NCI-H510A treated with DMSO at 0.1 percent for 48 hours (cell line): Measurements from ENCODE around the gene CAMTA2.
A peak's percentile ranks its signal among the peaks of the same experiment; 100 is the strongest.

Source experiments
- DNase-seq: peaks from one replicate; lab custom pipeline; 2025; lab: John Stamatoyannopoulos, UW

CAMTA2 gene

GRCh38 chr17:5002121-5002788 lies 14.8 kb upstream of the CAMTA2 start:
- DNase-seq, result no peak

DNA sequence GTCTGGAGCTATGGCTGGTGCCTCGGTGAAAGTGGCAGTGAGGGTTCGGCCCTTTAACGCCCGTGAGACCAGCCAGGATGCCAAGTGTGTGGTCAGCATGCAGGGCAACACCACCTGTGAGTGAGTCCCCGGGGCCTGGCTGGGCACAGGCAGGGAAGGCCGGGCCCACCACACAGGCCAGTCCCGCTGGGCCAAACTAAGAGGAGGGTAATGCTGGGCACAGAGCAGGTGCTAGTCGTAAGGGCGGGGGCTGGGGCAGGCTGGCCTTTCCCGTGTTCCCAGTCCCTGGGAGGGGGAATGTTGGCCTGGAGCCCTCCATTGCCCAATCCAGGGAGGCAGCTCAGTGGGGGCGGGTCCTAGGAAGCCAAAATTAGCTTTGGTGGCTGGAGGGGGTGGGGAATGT lies 12.8 kb upstream of the CAMTA2 start:
- DNase-seq, result no peak

- no peak for DNase-seq
These were observed 12.1 kb upstream of the CAMTA2 start for GRCh38 chr17:4999430-5000093.

DNA sequence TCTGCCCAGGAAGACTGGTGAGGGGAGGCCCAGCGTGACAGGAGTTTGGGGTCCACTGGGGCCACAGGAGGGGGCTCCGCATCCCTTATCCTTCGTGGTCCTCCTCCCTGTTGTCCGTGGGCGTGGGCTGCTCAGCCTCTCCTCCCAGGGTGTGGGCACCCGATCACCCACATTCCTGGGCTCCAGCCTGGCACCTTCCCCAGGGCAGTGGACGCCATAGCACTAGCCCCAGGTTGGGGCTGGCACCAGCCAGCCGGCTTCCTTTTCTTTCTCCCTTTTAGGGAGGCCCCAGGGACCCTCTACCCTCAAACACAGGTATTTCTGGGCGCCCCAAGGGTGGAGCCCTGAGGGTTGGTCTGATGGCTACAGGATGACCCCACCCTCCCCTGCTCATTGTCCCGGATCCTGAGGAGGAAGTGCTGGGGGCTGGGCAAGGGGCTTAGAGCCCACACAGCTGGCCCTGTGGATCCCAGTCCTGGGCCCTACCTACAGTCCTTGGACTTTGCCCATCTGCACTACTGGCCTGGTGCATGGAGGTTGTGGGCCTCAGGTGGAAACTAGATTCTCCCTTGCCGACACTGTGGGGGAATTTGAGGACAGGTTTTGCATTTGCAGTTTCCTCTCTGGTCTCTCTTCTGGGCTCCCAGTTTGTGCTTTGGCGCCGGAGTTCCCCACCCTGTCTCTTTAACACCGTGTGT lies 11.4 kb upstream of the CAMTA2 start:
- no peak for DNase-seq

DNA sequence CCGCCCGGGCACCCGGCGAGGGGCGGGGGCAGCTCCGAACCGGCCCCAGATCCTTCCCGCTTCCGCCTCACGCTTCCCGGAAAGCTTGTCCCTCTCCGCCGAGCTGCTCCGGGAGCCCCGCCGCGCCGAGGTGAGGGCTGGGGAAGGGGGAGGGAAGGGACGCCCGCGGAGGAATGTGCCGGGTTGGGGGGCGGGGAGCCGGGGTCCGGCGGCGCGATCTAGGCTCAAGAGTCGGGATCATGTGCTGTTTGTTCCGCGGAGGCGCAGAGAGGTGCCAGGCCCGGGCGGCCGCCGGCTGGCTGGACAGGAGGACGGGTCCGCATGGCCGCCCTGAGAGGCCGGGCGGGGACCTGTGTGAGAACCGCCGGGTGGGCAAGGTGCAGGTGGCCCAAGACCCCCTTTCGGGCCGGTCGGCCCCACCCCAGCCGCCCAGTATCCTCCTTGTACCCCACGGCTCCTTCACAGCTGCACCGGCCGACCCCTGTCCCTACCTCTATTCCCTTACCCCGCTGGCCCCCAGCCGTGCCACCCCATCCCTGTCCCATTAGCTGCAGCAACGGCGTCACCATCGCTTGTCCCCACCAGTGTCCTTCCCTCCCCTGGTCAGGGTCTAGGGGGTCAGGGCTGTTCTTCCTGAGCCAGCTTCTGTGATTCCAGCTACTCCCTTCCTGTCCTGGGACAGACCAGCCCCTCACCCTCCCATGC lies 10.7 kb upstream of the CAMTA2 start:
- no peak for DNase-seq

DNA sequence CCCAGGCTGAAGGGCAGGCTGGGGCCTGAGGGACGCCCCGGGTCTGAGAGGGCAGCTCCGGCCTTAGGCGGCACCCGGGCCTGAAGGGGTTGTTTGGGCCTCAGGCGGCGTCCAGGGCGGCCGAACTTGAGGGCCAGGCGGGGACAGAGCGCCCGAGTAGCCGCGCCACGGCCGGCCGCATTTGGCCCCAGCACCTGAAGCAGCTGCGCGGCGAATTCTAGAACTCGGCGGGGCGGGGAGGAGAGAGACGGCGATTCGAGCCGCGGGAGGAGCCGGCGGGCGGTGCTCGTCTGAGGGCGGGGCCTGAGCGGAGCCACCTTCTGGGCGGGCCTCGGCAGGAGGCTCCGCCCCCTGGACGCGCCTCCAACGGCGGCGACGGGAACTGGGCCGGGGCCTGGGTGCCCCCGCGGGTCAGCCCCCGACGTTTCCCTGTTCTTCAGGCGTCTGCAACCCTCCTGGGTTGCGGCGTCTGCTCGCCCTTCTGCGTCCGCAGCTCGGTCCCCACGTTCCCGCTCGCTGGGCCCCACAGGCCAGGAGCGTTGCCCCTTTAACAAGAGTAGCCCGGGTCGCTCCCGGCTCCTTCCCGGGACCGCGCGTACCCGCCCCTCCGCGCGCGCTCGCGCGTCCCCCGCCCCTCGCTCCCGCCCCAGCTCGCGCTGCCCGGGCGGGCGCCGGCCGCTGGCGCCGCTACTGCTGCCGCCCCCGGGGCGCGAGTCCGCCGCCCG lies 10.0 kb upstream of the CAMTA2 start, which contains the start of the genes INCA1 and KIF1C:
Gene INCA1 (minus strand): TSS at position 221 of the 725 bp plus-strand sequence. CDS start 3,085 bp downstream, outside the sequence.
Gene KIF1C (plus strand): TSS at position 649 of the 725 bp plus-strand sequence. CDS start 2,297 bp downstream, outside the sequence.
- peak; percentile 84 for DNase-seq

DNA sequence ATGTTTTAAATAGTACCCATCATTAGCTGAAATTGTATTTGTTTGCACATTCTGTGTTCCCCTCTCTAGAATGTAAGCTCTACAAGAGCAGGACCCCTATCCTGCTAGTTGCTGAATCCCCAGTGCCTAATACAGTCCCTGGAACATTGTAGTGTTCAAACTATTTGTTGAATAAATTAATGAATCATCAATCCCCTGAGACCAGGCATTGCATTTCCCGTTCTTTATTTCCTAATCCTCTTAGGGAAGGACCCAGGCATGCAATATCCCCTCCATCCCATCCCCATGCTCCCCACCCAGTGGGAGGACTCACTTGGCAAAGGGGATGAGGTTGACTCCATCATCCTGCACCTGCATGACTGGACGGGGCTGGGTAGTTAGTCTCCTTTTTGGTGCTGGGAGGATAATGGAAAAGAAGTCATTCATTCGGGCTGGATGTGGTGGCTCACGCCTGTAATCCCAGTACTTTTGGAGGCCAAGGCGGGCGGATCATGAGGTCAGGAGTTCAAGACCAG lies 6.7 kb upstream of the CAMTA2 start:
- DNase-seq, result no peak

- DNase-seq, result no peak
These were observed 492 bp upstream of the CAMTA2 start for GRCh38 chr17:4987767-4988567.

GRCh38 chr17:4986403-4986802 lies 1.1 kb downstream of the CAMTA2 start:
- peak; percentile 22 for DNase-seq

DNA sequence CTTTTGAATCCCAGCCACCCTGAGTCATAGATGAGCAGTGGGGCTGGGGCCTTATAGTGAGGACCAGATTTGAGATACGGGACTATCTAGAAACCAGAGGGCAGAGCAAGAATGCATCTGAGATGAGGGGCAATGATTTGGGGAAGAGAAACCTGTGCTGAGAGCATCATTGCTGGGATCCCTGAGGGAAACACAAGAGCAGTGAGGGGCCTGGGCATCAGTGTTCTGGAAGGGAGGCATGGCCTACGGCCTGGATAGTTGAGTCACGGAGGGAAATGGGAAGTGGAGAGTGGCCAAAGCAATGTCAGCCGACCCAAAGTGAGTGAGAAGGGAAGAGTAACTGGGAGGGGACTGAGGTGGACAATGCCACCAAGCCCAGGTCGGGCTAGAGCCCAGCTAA lies 5.2 kb downstream of the CAMTA2 start:
- DNase-seq, result no peak

GRCh38 chr17:4980644-4981216 lies 6.7 kb downstream of the CAMTA2 start:
- DNase-seq, result peak; percentile 32

DNA sequence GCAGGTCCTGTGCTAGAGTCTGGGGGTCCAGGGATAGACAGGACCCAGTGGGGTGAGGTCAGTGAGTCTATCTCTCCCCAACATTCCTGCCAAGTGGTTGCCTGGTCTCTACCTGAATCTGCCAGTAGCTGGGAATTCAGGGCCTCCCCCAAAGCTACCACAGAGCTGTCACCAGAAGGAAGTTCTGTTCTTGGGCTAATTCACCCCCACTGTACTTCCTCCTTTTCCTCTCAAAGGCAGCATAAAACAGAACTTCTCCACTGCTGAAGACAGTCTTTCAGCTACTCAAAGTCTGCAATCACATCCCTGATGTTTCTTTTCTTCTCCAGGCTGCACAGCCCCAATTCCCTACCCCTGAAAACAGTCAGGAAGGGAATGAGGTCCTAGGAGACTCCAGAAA lies 8.7 kb downstream of the CAMTA2 start:
- no peak for DNase-seq

DNA sequence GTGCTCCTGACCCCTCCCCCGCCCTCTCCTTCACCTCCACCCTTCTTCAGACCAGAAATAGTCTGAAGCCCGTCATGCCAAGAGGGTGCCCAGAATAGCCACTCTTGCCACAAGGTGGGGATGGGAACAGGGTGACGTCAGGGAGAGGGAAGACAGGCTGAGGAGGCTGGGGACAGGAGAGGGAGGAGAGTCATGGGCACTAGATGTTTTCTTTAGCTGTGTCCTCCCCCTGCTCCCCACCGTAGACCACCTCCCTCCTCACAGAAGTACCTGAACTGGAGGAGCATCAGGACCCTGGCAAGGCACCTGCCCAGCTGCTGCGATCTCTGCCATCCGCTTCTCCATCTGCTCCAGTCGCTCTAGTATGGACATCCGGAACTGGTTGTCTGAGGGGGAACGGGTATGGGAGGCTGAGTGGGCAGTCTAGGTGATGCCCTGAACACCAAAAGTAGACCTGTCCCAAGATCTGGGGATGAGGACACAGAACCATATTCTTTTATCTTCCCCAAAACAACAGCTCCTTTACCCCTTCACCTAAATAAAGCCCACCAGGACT lies 13.3 kb downstream of the CAMTA2 start:
- no peak for DNase-seq

GRCh38 chr17:4973256-4974114 lies 14.0 kb downstream of the CAMTA2 start:
- no peak for DNase-seq

DNA sequence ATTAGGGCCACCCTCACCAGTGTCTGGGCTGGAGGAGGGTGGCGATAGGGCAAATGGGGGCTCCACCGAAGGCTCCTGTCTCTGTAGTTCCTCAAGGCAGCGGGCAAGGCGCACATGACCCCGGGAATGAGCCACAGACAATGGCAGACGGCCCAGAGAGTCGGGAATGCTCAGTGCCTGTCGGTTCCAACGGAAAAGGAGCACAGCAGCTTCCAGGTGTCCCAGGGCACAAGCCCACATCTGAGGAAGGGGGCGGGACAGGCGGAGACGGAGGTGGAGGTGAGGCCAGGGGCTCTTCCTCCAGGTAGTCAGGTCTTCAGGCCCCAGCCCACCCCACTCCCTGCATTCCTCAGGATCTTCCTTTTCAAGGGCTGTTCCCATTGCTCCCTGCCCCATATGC lies 14.7 kb downstream of the CAMTA2 start:
- DNase-seq, result no peak

- DNase-seq, result no peak
These were observed 15.2 kb downstream of the CAMTA2 start for GRCh38 chr17:4972322-4972721.

DNA sequence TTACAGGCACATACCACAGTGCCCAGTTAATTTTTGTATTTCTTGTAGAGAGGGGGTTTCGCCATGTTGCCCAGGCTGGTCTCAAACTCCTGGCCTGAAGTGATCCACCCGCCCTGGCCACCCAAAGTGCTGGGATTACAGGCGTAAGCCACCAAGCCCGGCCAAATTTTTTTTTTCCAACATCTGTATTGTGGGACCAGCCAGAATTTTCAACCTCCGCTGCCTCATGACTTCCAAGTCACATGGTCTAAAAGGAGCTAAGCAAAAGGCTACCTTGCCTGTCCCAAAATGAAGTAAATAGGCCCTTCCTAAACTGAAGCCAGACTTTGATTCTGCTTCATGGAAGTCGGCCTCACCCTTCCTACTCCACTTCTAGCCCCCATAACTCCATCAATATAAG lies 15.6 kb downstream of the CAMTA2 start:
- no peak for DNase-seq

- DNase-seq, result no peak
These were observed 17.2 kb downstream of the CAMTA2 start for GRCh38 chr17:4970273-4970672.
